Endothelial cell of umbilical vein (primary cell): ENCODE measurements around the gene DPH1.

Experiments
- CTCF ChIP-seq, 2 donors: IDR thresholded peaks; 1 replicate in 1 of 2; 2 replicates in 1 of 2; pipeline ENCODE4 v1.5.1; 2011; ENCODE audit warnings: low read length in 2 of 2, mild to moderate bottlenecking in 2 of 2, moderate library complexity in 2 of 2, control low read depth in 1 of 2, inconsistent platforms in 1 of 2, low read depth in 1 of 2; ENCODE audit not compliant: insufficient read depth in 1 of 2; ENCODE audit errors: extremely low read depth in 1 of 2
- EZH2 ChIP-seq: IDR thresholded peaks from 2 replicates; pipeline ENCODE4 v1.6.1; 2012; ENCODE audit warnings: borderline replicate concordance, low read depth, mild to moderate bottlenecking, moderate library complexity, low read length, inconsistent platforms; ENCODE audit not compliant: severe bottlenecking
- MAX ChIP-seq: IDR thresholded peaks from 2 replicates; pipeline ENCODE4 v1.6.1; 2011; ENCODE audit not compliant: insufficient read depth, insufficient read length
- POLR2A ChIP-seq: IDR thresholded peaks from 2 replicates; pipeline ENCODE4 v1.6.1; 2012; ENCODE audit warnings: low read depth, mild to moderate bottlenecking, control low read depth, low read length
- POLR2AphosphoS5 ChIP-seq: IDR thresholded peaks from 2 replicates; pipeline ENCODE4 v1.6.1; 2012; ENCODE audit warnings: low read depth, mild to moderate bottlenecking, control low read depth, low read length, moderate library complexity; ENCODE audit not compliant: insufficient read depth

- TF ChIP-seq CTCF (IDR thresholded peaks at IDR 0.05; ENCODE audit: extremely low read depth in 1 of 2, insufficient read depth in 1 of 2, low read depth in 1 of 2, low read length in 2 of 2) (no peak), POLR2A (no peak), MAX (no peak), POLR2AphosphoS5 (no peak), EZH2 (no peak)
Measured at GRCh38 chr17:2025220-2025621, 4.7 kb upstream of the DPH1 start, which contains the start of gene RTN4RL1.
